ENCODE data around the gene CD36.
A peak's percentile ranks its signal among the peaks of the same experiment; 100 is the strongest.
"Not testable (repeated sequence)": the region's sequence is repeated elsewhere in the genome, so short reads cannot be mapped to it uniquely, and the experiment has no call there.

CD36 gene

GRCh38 chr7:80665526-80665925 lies 27.1 kb downstream of the CD36 start:
- no peak overlapping the region for H3K14ac ChIP-seq (ENCODE audit: low read length in 2 of 2)
- H3K79me1 ChIP-seq (replicated peaks; ENCODE audit: low read length, poor library complexity, severe bottlenecking) = no peaks in the 10 kb centered on the region
- H2AFZ ChIP-seq (ENCODE audit: low read depth, low read length) = no peak overlapping the region

GRCh38 chr7:80666376-80666775 lies 27.9 kb downstream of the CD36 start:
- no peak for DNase-seq
- Histone ChIP-seq H3K23ac (ENCODE audit: low read length in 2 of 2) (no peak overlapping the region), H3K27ac (ENCODE audit: low read length, poor library complexity, severe bottlenecking) (no peak overlapping the region), H3K18ac (ENCODE audit: low read depth in 1 of 2, low read length in 2 of 2) (no peak overlapping the region), H3K79me1 (replicated peaks; ENCODE audit: low read length, poor library complexity, severe bottlenecking) (no peaks in the 10 kb centered on the region), H3K36me3 (ENCODE audit: control insufficient read depth in 1 of 2, insufficient read depth in 2 of 2, low read depth in 1 of 2, low read length in 2 of 2) (peaks cover 0 to 10% of the 10 kb centered on the region in 2 experiments), H2BK15ac (ENCODE audit: low read depth, poor library complexity, severe bottlenecking) (no peak overlapping the region), H3K27me3 (ENCODE audit: control insufficient read depth in 1 of 2, insufficient read depth in 1 of 2, low read length in 2 of 2) (no peaks in the 10 kb centered on the region), H3K9ac (ENCODE audit: low read length) (no peak overlapping the region), H3K4ac (ENCODE audit: low read depth in 1 of 2, low read length in 2 of 2) (no peak overlapping the region), H2BK12ac (ENCODE audit: low read length in 2 of 2) (no peak overlapping the region), H2AFZ (ENCODE audit: low read depth, low read length) (no peak overlapping the region), H3K4me3 (ENCODE audit: insufficient read depth in 1 of 2, low read depth in 1 of 2, low read length in 2 of 2) (no peak overlapping the region), H3K4me2 (ENCODE audit: low read length, poor library complexity, severe bottlenecking) (no peak overlapping the region), H2BK5ac (ENCODE audit: low read depth, low read length, poor library complexity, severe bottlenecking) (no peak overlapping the region), H2AK5ac (ENCODE audit: low read length, severe bottlenecking) (no peak overlapping the region), H2BK120ac (ENCODE audit: low read depth, low read length) (no peak overlapping the region), H3K14ac (ENCODE audit: low read length in 2 of 2) (no peak overlapping the region), H3K9me3 (ENCODE audit: control insufficient read depth, low read length) (no peaks in the 10 kb centered on the region), H4K91ac (ENCODE audit: low read length) (no peak overlapping the region), H3K4me1 (ENCODE audit: control insufficient read depth, insufficient read depth, low read depth, low read length) (no peaks in the 10 kb centered on the region), H4K8ac (ENCODE audit: low read length) (no peak overlapping the region)
- no CpG with 5 or more reads among the region's 2 CpGs for WGBS

More at GRCh38 chr7:80665526-80665925, 27.1 kb downstream of the CD36 start:
- H3K27ac ChIP-seq (ENCODE audit: low read length, poor library complexity, severe bottlenecking) = no peak overlapping the region
- H3K27me3 ChIP-seq (ENCODE audit: control insufficient read depth in 1 of 2, insufficient read depth in 1 of 2, low read length in 2 of 2) = no peaks in the 10 kb centered on the region
- H3K4me1 ChIP-seq (ENCODE audit: control insufficient read depth, insufficient read depth, low read depth, low read length) = no peaks in the 10 kb centered on the region
- no peak overlapping the region for H3K18ac ChIP-seq (ENCODE audit: low read depth in 1 of 2, low read length in 2 of 2)
- H4K8ac ChIP-seq (ENCODE audit: low read length) = no peak overlapping the region
- no CpG with 5 or more reads among the region's 2 CpGs for WGBS
- DNase-seq = no peak
- H2AK5ac ChIP-seq (ENCODE audit: low read length, severe bottlenecking) = no peak overlapping the region
- peaks cover 0 to 9% of the 10 kb centered on the region in 2 experiments for H3K36me3 ChIP-seq (ENCODE audit: control insufficient read depth in 1 of 2, insufficient read depth in 2 of 2, low read depth in 1 of 2, low read length in 2 of 2)
- H2BK12ac ChIP-seq (ENCODE audit: low read length in 2 of 2) = no peak overlapping the region
- H2BK5ac ChIP-seq (ENCODE audit: low read depth, low read length, poor library complexity, severe bottlenecking) = no peak overlapping the region
- H2BK15ac ChIP-seq (ENCODE audit: low read depth, poor library complexity, severe bottlenecking) = no peak overlapping the region
- no peak overlapping the region for H3K23ac ChIP-seq (ENCODE audit: low read length in 2 of 2)
- H3K4ac ChIP-seq (ENCODE audit: low read depth in 1 of 2, low read length in 2 of 2) = no peak overlapping the region
- no peaks in the 10 kb centered on the region for H3K9me3 ChIP-seq (ENCODE audit: control insufficient read depth, low read length)
- no peak overlapping the region for H3K9ac ChIP-seq (ENCODE audit: low read length)
- H2BK120ac ChIP-seq (ENCODE audit: low read depth, low read length) = no peak overlapping the region
- H3K4me3 ChIP-seq (ENCODE audit: insufficient read depth in 1 of 2, low read depth in 1 of 2, low read length in 2 of 2) = no peak overlapping the region
- H3K4me2 ChIP-seq (ENCODE audit: low read length, poor library complexity, severe bottlenecking) = no peak overlapping the region
- H4K91ac ChIP-seq (ENCODE audit: low read length) = no peak overlapping the region

- H3K79me1 ChIP-seq (replicated peaks; ENCODE audit: low read length, poor library complexity, severe bottlenecking); H3K4me2 ChIP-seq (ENCODE audit: low read length, poor library complexity, severe bottlenecking); H4K91ac ChIP-seq (ENCODE audit: low read length); H2BK120ac ChIP-seq (ENCODE audit: low read depth, low read length); H3K9me3 ChIP-seq (ENCODE audit: control insufficient read depth, low read length); H3K4me3 ChIP-seq (ENCODE audit: insufficient read depth in 1 of 2, low read depth in 1 of 2, low read length in 2 of 2); H3K14ac ChIP-seq (ENCODE audit: low read length in 2 of 2); H3K23ac ChIP-seq (ENCODE audit: low read length in 2 of 2); H3K9ac ChIP-seq (ENCODE audit: low read length); DNase-seq; H2BK12ac ChIP-seq (ENCODE audit: low read length in 2 of 2); H2AK5ac ChIP-seq (ENCODE audit: low read length, severe bottlenecking); H3K4me1 ChIP-seq (ENCODE audit: control insufficient read depth, insufficient read depth, low read depth, low read length); H2BK15ac ChIP-seq (ENCODE audit: low read depth, poor library complexity, severe bottlenecking); H3K27ac ChIP-seq (ENCODE audit: low read length, poor library complexity, severe bottlenecking); H3K4ac ChIP-seq (ENCODE audit: low read depth in 1 of 2, low read length in 2 of 2); H4K8ac ChIP-seq (ENCODE audit: low read length); H2AFZ ChIP-seq (ENCODE audit: low read depth, low read length); H3K27me3 ChIP-seq (ENCODE audit: control insufficient read depth in 1 of 2, insufficient read depth in 1 of 2, low read length in 2 of 2); H2BK5ac ChIP-seq (ENCODE audit: low read depth, low read length, poor library complexity, severe bottlenecking): not testable (repeated sequence)
- 100% methylated on average over 3 of the region's 6 CpGs for WGBS
- H3K36me3 ChIP-seq (ENCODE audit: control insufficient read depth in 1 of 2, insufficient read depth in 2 of 2, low read depth in 1 of 2, low read length in 2 of 2) = peaks cover 0 to 21% of the 10 kb centered on the region in 2 experiments
- peak overlapping the region in 1 of 2 experiments; percentile 40 for H3K18ac ChIP-seq (ENCODE audit: low read depth in 1 of 2, low read length in 2 of 2)
Observed at GRCh38 chr7:80669367-80669766, 30.9 kb downstream of the CD36 start.

GRCh38 chr7:80671744-80672143 lies 33.3 kb downstream of the CD36 start:
- Histone ChIP-seq H3K4me2 (ENCODE audit: low read length, poor library complexity, severe bottlenecking) (no peak overlapping the region), H3K4ac (ENCODE audit: low read depth in 1 of 2, low read length in 2 of 2) (no peak overlapping the region)

More at GRCh38 chr7:80671744-80672143, 33.3 kb downstream of the CD36 start:
- Histone ChIP-seq H4K8ac (ENCODE audit: low read length) (no peak overlapping the region), H2BK5ac (ENCODE audit: low read depth, low read length, poor library complexity, severe bottlenecking) (no peak overlapping the region), H2AK5ac (ENCODE audit: low read length, severe bottlenecking) (no peak overlapping the region), H3K27ac (ENCODE audit: low read length, poor library complexity, severe bottlenecking) (no peak overlapping the region), H3K79me1 (replicated peaks; ENCODE audit: low read length, poor library complexity, severe bottlenecking) (no peaks in the 10 kb centered on the region), H3K9me3 (ENCODE audit: control insufficient read depth, low read length) (no peaks in the 10 kb centered on the region), H3K4me3 (ENCODE audit: insufficient read depth in 1 of 2, low read depth in 1 of 2, low read length in 2 of 2) (no peak overlapping the region), H3K14ac (ENCODE audit: low read length in 2 of 2) (no peak overlapping the region), H2BK120ac (ENCODE audit: low read depth, low read length) (no peak overlapping the region), H3K9ac (ENCODE audit: low read length) (no peak overlapping the region), H3K36me3 (ENCODE audit: control insufficient read depth in 1 of 2, insufficient read depth in 2 of 2, low read depth in 1 of 2, low read length in 2 of 2) (peaks cover 0 to 19% of the 10 kb centered on the region in 2 experiments), H2BK15ac (ENCODE audit: low read depth, poor library complexity, severe bottlenecking) (no peak overlapping the region), H2AFZ (ENCODE audit: low read depth, low read length) (no peak overlapping the region), H3K4me1 (ENCODE audit: control insufficient read depth, insufficient read depth, low read depth, low read length) (no peaks in the 10 kb centered on the region), H3K18ac (ENCODE audit: low read depth in 1 of 2, low read length in 2 of 2) (no peak overlapping the region), H3K23ac (ENCODE audit: low read length in 2 of 2) (no peak overlapping the region), H2BK12ac (ENCODE audit: low read length in 2 of 2) (no peak overlapping the region), H3K27me3 (ENCODE audit: control insufficient read depth in 1 of 2, insufficient read depth in 1 of 2, low read length in 2 of 2) (no peaks in the 10 kb centered on the region), H4K91ac (ENCODE audit: low read length) (no peak overlapping the region)
- DNase-seq = no peak
- WGBS = no CpG with 5 or more reads among the region's 1 CpG
